Measurements from ENCODE around the gene USP17L10.
"Not testable (repeated sequence)": the region's sequence is repeated elsewhere in the genome, so short reads cannot be mapped to it uniquely, and the experiment has no call there.

The USP17L10 gene, protein sequence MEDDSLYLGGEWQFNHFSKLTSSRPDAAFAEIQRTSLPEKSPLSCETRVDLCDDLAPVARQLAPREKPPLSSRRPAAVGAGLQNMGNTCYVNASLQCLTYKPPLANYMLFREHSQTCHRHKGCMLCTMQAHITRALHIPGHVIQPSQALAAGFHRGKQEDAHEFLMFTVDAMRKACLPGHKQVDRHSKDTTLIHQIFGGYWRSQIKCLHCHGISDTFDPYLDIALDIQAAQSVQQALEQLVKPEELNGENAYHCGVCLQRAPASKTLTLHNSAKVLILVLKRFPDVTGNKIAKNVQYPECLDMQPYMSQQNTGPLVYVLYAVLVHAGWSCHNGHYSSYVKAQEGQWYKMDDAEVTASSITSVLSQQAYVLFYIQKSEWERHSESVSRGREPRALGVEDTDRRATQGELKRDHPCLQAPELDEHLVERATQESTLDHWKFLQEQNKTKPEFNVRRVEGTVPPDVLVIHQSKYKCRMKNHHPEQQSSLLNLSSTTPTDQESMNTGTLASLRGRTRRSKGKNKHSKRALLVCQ

DNA sequence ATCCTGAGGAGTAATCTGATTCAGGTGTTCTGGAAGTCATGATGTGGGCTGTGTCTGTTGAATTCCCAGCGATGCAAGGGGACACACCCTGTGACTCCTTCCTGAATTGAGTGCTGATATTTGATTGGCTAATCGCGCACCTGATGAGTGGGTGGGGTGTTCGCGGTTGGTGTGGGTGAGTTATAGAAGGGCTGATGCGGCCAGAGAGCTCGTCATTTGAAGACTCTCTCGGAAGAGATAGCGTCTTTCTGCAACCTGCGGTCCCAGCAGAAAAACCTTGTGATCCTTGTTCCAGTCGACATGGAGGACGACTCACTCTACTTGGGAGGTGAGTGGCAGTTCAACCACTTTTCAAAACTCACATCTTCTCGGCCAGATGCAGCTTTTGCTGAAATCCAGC is at the start of gene USP17L10:
TSS of gene USP17L10 (plus strand) at position 301 of the 400 bp plus-strand sequence. CDS start at position 301, 0 bp downstream.
- not testable (repeated sequence) for DNase-seq (ENCODE audit: low read depth in 2 of 2)

DNA sequence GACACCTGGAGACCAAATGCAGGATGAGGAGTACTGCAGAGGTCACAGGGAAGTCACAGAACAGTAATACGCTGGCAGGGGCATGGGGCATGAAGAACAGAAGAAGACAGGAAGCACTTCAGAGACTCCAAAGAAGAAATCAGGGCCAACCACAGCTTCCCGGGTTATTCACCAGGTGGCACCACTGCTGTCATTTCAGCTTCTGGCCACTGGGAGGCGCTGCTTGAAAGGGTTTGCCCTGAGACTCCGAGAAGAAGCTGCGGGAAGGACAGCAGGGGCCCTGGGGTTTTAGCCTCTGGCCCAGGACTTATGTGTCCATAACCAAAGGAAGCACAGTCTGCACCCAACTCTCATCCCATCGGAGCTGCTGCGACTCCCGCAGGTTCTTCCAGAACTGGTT is 44.5 kb upstream of the USP17L10 start:
- not testable (repeated sequence) for DNase-seq (ENCODE audit: low read depth in 2 of 2)

DNA sequence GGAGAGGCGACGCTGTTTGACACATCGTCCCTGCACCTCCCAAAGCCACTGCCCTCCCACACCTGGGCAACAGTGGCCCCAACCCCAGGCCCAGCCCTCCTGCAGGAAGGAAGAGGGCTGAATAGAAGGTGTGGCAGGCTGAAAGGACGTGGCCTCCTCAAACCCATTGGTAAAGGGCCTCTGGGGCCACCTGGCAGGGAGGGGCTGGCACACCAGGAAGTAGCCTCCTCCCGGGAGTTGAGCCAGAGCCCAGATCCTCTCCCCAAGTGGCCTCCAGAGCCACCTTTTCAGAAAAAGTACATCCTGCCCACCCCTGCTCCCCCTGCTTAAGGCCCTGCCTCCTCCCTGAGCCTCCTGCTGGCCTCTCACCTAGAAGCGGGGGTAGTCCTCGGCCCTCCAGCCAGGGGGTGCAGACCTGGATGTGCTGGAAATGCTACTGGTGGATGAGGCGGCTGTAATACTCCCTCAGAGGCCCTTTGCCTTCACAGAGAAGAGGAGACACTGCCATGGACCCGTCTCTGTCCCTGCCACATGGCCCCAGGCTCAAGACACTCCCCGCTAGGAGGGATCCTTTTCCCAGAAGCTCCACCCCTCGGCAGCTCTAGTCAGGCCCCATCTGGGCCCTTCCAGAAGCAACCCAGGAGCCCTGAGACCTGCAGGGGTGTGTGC is 40.5 kb upstream of the USP17L10 start, which contains the start of gene FAM90A26:
TSS of gene FAM90A26 (plus strand) at position 619 of the 669 bp plus-strand sequence. CDS start 2,764 bp downstream, outside the sequence.
- not testable (repeated sequence) for DNase-seq (ENCODE audit: low read depth in 2 of 2)

DNA sequence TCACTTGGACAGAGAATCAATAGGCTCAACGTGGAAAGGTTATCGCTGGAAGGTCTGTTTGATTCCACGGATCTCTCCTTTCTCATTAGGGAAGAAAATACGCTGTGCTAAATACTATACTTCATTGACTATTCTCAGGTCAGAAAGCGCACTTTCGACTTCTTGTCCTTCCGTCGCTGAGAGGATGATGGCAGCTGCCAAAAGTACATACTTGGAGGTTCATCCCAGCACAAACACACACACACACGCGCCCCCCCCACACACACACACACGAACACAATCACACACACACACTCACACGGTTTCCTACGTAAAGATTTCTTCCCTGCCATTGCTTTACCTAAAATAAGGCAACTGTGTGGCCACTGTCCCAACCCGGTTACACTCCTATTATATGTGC is 4.2 kb downstream of the USP17L10 start:
- DNase-seq (ENCODE audit: low read depth in 2 of 2) = not testable (repeated sequence)

DNA sequence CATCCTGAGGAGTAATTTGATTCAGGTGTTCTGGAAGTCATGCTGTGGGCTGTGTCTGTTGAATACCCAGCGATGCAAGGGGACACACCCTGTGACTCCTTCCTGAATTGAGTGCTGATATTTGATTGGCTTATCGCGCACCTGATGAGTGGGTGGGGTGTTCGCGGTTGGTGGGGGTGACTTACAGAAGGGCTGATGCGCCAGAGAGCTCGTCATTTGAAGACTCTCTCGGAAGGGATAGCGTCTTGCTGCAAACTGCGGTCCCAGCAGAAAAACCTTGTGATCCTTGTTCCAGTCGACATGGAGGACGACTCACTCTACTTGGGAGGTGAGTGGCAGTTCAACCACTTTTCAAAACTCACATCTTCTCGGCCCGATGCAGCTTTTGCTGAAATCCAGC is 4.6 kb downstream of the USP17L10 start, which contains the start of gene USP17L11:
TSS of gene USP17L11 (plus strand) at position 301 of the 400 bp plus-strand sequence. CDS start at position 301, 0 bp downstream.
- not testable (repeated sequence) for DNase-seq (ENCODE audit: low read depth in 2 of 2)

DNA sequence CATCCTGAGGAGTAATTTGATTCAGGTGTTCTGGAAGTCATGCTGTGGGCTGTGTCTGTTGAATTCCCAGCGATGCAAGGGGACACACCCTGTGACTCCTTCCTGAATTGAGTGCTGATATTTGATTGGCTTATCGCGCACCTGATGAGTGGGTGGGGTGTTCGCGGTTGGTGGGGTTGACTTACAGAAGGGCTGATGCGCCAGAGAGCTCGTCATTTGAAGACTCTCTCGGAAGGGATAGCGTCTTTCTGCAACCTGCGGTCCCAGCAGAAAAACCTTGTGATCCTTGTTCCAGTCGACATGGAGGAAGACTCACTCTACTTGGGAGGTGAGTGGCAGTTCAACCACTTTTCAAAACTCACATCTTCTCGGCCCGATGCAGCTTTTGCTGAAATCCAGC is 9.4 kb downstream of the USP17L10 start, which contains the start of gene USP17L12:
TSS of gene USP17L12 (plus strand) at position 301 of the 400 bp plus-strand sequence. CDS start at position 301, 0 bp downstream.
- not testable (repeated sequence) for DNase-seq (ENCODE audit: low read depth in 2 of 2)

DNA sequence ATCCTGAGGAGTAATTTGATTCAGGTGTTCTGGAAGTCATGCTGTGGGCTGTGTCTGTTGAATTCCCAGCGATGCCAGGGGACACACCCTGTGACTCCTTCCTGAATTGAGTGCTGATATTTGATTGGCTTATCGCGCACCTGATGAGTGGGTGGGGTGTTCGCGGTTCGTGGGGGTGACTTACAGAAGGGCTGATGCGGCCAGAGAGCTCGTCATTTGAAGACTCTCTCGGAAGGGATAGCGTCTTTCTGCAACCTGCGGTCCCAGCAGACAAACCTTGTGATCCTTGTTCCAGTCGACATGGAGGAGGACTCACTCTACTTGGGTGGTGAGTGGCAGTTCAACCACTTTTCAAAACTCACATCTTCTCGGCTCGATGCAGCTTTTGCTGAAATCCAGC is 14.1 kb downstream of the USP17L10 start, which contains the start of gene USP17L13:
TSS of gene USP17L13 (plus strand) at position 301 of the 400 bp plus-strand sequence. CDS start at position 301, 0 bp downstream.
- not testable (repeated sequence) for DNase-seq (ENCODE audit: low read depth in 2 of 2)

DNA sequence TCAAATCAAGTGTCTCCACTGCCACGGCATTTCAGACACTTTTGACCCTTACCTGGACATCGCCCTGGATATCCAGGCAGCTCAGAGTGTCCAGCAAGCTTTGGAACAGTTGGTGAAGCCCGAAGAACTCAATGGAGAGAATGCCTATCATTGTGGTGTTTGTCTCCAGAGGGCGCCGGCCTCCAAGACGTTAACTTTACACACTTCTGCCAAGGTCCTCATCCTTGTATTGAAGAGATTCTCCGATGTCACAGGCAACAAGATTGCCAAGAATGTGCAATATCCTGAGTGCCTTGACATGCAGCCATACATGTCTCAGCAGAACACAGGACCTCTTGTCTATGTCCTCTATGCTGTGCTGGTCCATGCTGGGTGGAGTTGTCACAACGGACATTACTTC is 19.8 kb downstream of the USP17L10 start:
- DNase-seq (ENCODE audit: low read depth in 2 of 2) = not testable (repeated sequence)

DNA sequence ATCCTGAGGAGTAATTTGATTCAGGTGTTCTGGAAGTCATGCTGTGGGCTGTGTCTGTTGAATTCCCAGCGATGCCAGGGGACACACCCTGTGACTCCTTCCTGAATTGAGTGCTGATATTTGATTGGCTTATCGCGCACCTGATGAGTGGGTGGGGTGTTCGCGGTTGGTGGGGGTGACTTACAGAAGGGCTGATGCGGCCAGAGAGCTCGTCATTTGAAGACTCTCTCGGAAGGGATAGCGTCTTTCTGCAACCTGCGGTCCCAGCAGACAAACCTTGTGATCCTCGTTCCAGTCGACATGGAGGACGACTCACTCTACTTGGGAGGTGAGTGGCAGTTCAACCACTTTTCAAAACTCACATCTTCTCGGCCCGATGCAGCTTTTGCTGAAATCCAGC is 23.6 kb downstream of the USP17L10 start, which contains the start of gene USP17L15:
TSS of gene USP17L15 (plus strand) at position 301 of the 400 bp plus-strand sequence. CDS start at position 301, 0 bp downstream.
- DNase-seq (ENCODE audit: low read depth in 2 of 2) = not testable (repeated sequence)

DNA sequence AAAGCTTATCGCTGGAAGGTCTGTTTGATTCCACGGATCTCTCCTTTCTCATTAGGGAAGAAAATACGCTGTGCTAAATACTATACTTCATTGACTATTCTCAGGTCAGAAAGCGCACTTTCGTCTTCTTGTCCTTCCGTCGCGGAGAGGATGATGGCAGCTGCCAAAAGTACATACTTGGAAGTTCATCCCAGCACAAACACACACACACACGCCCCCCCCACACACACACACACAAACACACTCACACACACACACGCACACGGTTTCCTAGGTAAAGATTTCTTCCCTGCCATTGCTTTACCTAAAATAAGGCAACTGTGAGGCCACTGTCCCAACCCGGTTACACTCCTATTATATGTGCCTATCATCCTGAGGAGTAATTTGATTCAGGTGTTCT is 28.0 kb downstream of the USP17L10 start:
- DNase-seq (ENCODE audit: low read depth in 2 of 2) = not testable (repeated sequence)

DNA sequence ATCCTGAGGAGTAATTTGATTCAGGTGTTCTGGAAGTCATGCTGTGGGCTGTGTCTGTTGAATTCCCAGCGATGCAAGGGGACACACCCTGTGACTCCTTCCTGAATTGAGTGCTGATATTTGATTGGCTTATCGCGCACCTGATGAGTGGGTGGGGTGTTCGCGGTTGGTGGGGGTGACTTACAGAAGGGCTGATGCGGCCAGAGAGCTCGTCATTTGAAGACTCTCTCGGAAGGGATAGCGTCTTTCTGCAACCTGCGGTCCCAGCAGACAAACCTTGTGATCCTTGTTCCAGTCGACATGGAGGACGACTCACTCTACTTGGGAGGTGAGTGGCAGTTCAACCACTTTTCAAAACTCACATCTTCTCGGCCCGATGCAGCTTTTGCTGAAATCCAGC is 33.1 kb downstream of the USP17L10 start, which contains the start of gene USP17L17:
TSS of gene USP17L17 (plus strand) at position 301 of the 400 bp plus-strand sequence. CDS start at position 301, 0 bp downstream.
- DNase-seq (ENCODE audit: low read depth in 2 of 2) = not testable (repeated sequence)

DNA sequence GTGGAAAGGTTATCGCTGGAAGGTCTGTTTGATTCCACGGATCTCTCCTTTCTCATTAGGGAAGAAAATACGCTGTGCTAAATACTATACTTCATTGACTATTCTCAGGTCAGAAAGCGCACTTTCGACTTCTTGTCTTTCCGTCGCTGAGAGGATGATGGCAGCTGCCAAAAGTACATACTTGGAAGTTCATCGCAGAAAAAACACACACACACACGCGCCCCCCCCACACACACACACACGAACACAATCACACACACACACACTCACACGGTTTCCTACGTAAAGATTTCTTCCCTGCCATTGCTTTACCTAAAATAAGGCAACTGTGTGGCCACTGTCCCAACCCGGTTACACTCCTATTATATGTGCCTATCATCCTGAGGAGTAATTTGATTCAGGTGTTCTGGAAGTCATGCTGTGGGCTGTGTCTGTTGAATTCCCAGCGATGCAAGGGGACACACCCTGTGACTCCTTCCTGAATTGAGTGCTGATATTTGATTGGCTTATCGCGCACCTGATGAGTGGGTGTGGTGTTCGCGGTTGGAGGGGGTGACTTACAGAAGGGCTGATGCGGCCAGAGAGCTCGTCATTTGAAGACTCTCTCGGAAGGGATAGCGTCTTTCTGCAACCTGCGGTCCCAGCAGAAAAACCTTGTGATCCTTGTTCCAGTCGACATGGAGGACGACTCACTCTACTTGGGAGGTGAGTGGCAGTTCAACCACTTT is 37.7 kb downstream of the USP17L10 start, which contains the start of gene USP17L18:
TSS of gene USP17L18 (plus strand) at position 678 of the 728 bp plus-strand sequence. CDS start at position 678, 0 bp downstream.
- DNase-seq (ENCODE audit: low read depth in 2 of 2) = not testable (repeated sequence)

DNA sequence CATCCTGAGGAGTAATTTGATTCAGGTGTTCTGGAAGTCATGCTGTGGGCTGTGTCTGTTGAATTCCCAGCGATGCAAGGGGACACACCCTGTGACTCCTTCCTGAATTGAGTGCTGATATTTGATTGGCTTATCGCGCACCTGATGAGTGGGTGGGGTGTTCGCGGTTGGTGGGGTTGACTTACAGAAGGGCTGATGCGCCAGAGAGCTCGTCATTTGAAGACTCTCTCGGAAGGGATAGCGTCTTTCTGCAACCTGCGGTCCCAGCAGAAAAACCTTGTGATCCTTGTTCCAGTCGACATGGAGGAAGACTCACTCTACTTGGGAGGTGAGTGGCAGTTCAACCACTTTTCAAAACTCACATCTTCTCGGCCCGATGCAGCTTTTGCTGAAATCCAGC is 42.6 kb downstream of the USP17L10 start, which contains the start of gene USP17L19:
TSS of gene USP17L19 (plus strand) at position 301 of the 400 bp plus-strand sequence. CDS start at position 301, 0 bp downstream.
- not testable (repeated sequence) for DNase-seq (ENCODE audit: low read depth in 2 of 2)

DNA sequence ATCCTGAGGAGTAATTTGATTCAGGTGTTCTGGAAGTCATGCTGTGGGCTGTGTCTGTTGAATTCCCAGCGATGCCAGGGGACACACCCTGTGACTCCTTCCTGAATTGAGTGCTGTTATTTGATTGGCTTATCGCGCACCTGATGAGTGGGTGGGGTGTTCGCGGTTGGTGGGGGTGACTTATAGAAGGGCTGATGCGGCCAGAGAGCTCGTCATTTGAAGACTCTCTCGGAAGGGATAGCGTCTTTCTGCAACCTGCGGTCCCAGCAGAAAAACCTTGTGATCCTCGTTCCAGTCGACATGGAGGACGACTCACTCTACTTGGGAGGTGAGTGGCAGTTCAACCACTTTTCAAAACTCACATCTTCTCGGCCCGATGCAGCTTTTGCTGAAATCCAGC is 47.4 kb downstream of the USP17L10 start, which contains the start of gene USP17L20:
TSS of gene USP17L20 (plus strand) at position 301 of the 400 bp plus-strand sequence. CDS start at position 301, 0 bp downstream.
- not testable (repeated sequence) for DNase-seq (ENCODE audit: low read depth in 2 of 2)
